ENCODE data around the gene GLCCI1. TPM values are rescaled to one million over a fixed set of nuclear protein-coding genes. Genes with fewer than 3 reads are reported as not detected.

Gene GLCCI1
- total and polyA plus RNA-seq, 11 donors: 1.5 to 10.8 (median 6.3) TPM

GRCh38 chr7:8113184-8113583, 144.6 kb downstream of the GLCCI1 start:
- 56 to 69% (median 65%) methylated on average over 3 of the region's 3 CpGs for WGBS, 4 donors
- TF ChIP-seq CTCF (IDR thresholded peaks at IDR 0.05) (no peak), POLR2A (IDR thresholded peaks at IDR 0.05) (no peak)

GRCh38 chr7:8114175-8114574, 145.6 kb downstream of the GLCCI1 start:
- Histone ChIP-seq H3K9me3 (peaks cover 0 to 3% (median 0%) of the 10 kb centered on the region in 12 donors), H3K36me3 (peaks cover 0 to 22% (median 5%) of the 10 kb centered on the region in 9 donors), H3K4me1 (peaks cover 0 to 16% (median 0%) of the 10 kb centered on the region in 12 donors), H3K4me3 (no peak overlapping the region), H3K27ac (no peak overlapping the region), H3K27me3 (no peaks in the 10 kb centered on the region)
- WGBS, 4 donors: 88 to 93% (median 91%) methylated on average over 4 of the region's 4 CpGs
- ATAC-seq (no peak), DNase-seq (no peak)
- intact Hi-C loops (cut with DNase I): no loop called here
- TF ChIP-seq CTCF (IDR thresholded peaks at IDR 0.05): no peak
- TF ChIP-seq POLR2A (IDR thresholded peaks at IDR 0.05): no peak

More at GRCh38 chr7:8113184-8113583, 144.6 kb downstream of the GLCCI1 start:
- Histone ChIP-seq H3K4me3 (no peak overlapping the region), H3K27ac (no peak overlapping the region), H3K27me3 (no peaks in the 10 kb centered on the region), H3K36me3 (peaks cover 0 to 12% (median 0%) of the 10 kb centered on the region in 9 donors), H3K4me1 (peaks cover 0 to 16% (median 0%) of the 10 kb centered on the region in 12 donors), H3K9me3 (peaks cover 0 to 3% (median 0%) of the 10 kb centered on the region in 12 donors)
- ATAC-seq: peak; percentile 42 to 88 (median 58)
- peak in 2 of 5 donors; percentile 26 to 43 for DNase-seq
- intact Hi-C loops (cut with DNase I): no loop called here

GRCh38 chr7:8115547-8116402, 147.2 kb downstream of the GLCCI1 start:
- H3K4me3 ChIP-seq: no peak overlapping the region
- intact Hi-C loops (cut with DNase I): no loop called here
- no peak for TF ChIP-seq POLR2A (IDR thresholded peaks at IDR 0.05)
- TF ChIP-seq CTCF (IDR thresholded peaks at IDR 0.05): no peak
- H3K27ac ChIP-seq: no peak overlapping the region
- DNase-seq: no peak
- 66 to 72% (median 70%) methylated on average over 3 of the region's 3 CpGs for WGBS, 4 donors
- peaks cover 0 to 32% (median 9%) of the 10 kb centered on the region in 9 donors for H3K36me3 ChIP-seq
- H3K27me3 ChIP-seq: no peaks in the 10 kb centered on the region
- H3K9me3 ChIP-seq: peaks cover 0 to 3% (median 0%) of the 10 kb centered on the region in 12 donors
- H3K4me1 ChIP-seq: peaks cover 0 to 26% (median 0%) of the 10 kb centered on the region in 12 donors
- no peak for ATAC-seq

GRCh38 chr7:8117195-8117594, 148.6 kb downstream of the GLCCI1 start:
- ATAC-seq: no peak
- DNase-seq: no peak
- intact Hi-C loops (cut with DNase I): no loop called here
- H3K27me3 ChIP-seq: no peaks in the 10 kb centered on the region
- TF ChIP-seq POLR2A (IDR thresholded peaks at IDR 0.05) (no peak), CTCF (IDR thresholded peaks at IDR 0.05) (no peak)
- H3K27ac ChIP-seq: no peak overlapping the region
- H3K4me1 ChIP-seq: peaks cover 0 to 28% (median 0%) of the 10 kb centered on the region in 12 donors
- H3K36me3 ChIP-seq: peaks cover 0 to 43% (median 9%) of the 10 kb centered on the region in 9 donors
- 78 to 90% (median 89%) methylated on average over 2 of the region's 2 CpGs for WGBS, 4 donors
- H3K4me3 ChIP-seq: no peak overlapping the region
- peaks cover 0 to 3% (median 0%) of the 10 kb centered on the region in 12 donors for H3K9me3 ChIP-seq
